PC-9 (cell line): ENCODE results near the gene ENDOG. TPM values are rescaled to one million over a fixed set of nuclear protein-coding genes. Genes with fewer than 3 reads are reported as not detected.

Source experiments
- BruUV-seq: library from RNA; stranded (reverse); fragments of 400-500 nt; replicated peaks from 2 replicates; lab custom pipeline; 2021; lab: Mats Ljungman, UMichigan
- CTCF ChIA-PET: fragments of 300-600 bp; sonication (Branson Sonifier 250); formaldehyde crosslinking; loops from one replicate; lab custom pipeline; 2022; ENCODE audit warnings: antibody characterized with exemption; lab: Charles Lee
- POLR2A ChIA-PET: fragments of 300-600 bp; sonication (Branson Sonifier 250); formaldehyde crosslinking; loops from one replicate; lab custom pipeline; 2022; ENCODE audit warnings: antibody characterized with exemption; ENCODE audit not compliant: unreplicated experiment; lab: Charles Lee
- DNase-seq, 2 experiments: peaks; one replicate each; pipeline versions ENCODE4 v3.0.0 to v3.0.0-alpha.2; 2015 to 2022; ENCODE audit warnings: mixed read lengths in 1 of 2
- H2AFZ ChIP-seq: fragments of 200-600 bp; sonication (generic); 2 replicates; pipeline ENCODE4 v1.8.1; 2017; ENCODE audit warnings: antibody characterized with exemption
- H3F3A ChIP-seq: fragments of 200-600 bp; sonication (generic); 2 replicates; pipeline ENCODE4 v1.8.1; 2017; ENCODE audit warnings: antibody characterized with exemption, mild to moderate bottlenecking, low read depth; ENCODE audit not compliant: insufficient read depth
- H3K27ac ChIP-seq: fragments of 200-600 bp; sonication (generic); 2 replicates; pipeline ENCODE4 v1.6.1; 2016; ENCODE audit warnings: mixed run types
- H3K27me3 ChIP-seq: fragments of 200-600 bp; sonication (generic); 2 replicates; pipeline ENCODE4 v1.6.1; 2016; ENCODE audit warnings: low read depth, mixed run types; ENCODE audit not compliant: insufficient read depth
- H3K36me3 ChIP-seq: fragments of 200-600 bp; sonication (generic); 2 replicates; pipeline ENCODE4 v1.6.1; 2016; ENCODE audit warnings: low read depth, mixed run types
- H3K4me1 ChIP-seq: fragments of 200-600 bp; sonication (generic); replicated peaks from 2 replicates; pipeline ENCODE4 v1.6.1; 2016; ENCODE audit warnings: mixed run types; ENCODE audit not compliant: insufficient read depth
- H3K4me2 ChIP-seq: fragments of 200-600 bp; sonication (generic); 2 replicates; pipeline ENCODE4 v1.6.1; 2017; ENCODE audit warnings: mixed run types
- H3K4me3 ChIP-seq: fragments of 200-600 bp; sonication (generic); 2 replicates; pipeline ENCODE4 v1.6.1; 2016; ENCODE audit warnings: mixed run types
- H3K79me2 ChIP-seq: fragments of 200-600 bp; sonication (generic); 2 replicates; pipeline ENCODE4 v1.6.1; 2017; ENCODE audit warnings: low read depth, mixed run types
- H3K9me2 ChIP-seq: fragments of 200-600 bp; sonication (generic); 2 replicates; pipeline ENCODE4 v1.8.1; 2017; ENCODE audit warnings: mild to moderate bottlenecking; ENCODE audit not compliant: insufficient read depth
- H3K9me3 ChIP-seq: fragments of 200-600 bp; sonication (generic); 2 replicates; pipeline ENCODE4 v1.8.1; 2016; ENCODE audit warnings: low read depth; ENCODE audit not compliant: insufficient read depth
- H4K20me1 ChIP-seq: fragments of 200-600 bp; sonication (generic); 2 replicates; pipeline ENCODE4 v1.8.1; 2017; ENCODE audit not compliant: insufficient read depth
- EZH2 ChIP-seq: fragments of 200-600 bp; sonication (generic); IDR thresholded peaks from 2 replicates; pipeline ENCODE4 v1.8.0; 2017; ENCODE audit warnings: antibody characterized with exemption, low read depth
- intact Hi-C: fragments of 100-400 bp; cut with micrococcal nuclease; formaldehyde crosslinking; loops from one replicate; pipeline ENCODE4 v1.10.0; 2022; ENCODE audit not compliant: unreplicated experiment
- total RNA-seq: library from RNA; stranded (reverse); gene quantifications from 2 replicates; pipeline ENCODE4 v1.2.3, GENCODE V29; 2021
- TF ChIP-seq, protein P1 (sequence below): fragments of 200-600 bp; sonication (generic); conservative IDR thresholded peaks from 2 replicates; pipeline ENCODE4 v1.6.1; 2017; ENCODE audit warnings: mixed run types, antibody characterized with exemption, mild to moderate bottlenecking, moderate library complexity

Gene ENDOG
- total RNA-seq, 1 experiment from 2014 or later = 28.6 TPM

DNA sequence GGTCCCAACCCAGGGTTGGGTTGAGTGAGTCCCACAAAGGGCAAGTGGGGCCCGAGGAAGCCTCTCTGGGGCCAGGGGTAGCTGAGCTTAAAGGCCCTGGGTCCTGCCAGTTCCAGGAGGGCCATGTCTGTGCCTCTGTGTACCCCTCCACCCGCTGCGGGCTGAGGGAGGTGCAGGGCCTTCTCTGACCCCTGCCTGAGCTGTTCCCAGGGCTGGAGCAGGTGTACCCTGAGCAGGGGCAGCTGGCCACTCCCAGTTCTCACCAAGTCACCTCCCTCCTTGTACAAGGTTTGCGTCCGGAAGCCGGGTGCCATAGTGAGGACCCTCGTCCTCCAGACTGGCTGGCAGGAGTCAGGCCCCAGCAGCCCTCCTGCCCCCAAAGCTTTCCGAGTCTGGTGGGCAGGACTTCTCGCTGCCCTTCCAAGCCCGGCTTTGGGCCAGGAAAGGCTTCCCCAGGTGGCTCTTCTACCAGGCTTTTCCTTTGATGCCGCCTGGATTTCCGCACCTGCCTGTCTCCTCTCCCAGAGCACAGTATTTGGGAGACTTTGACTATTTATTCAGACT is 9.2 kb upstream of the ENDOG start:
- Histone ChIP-seq H3K4me1 (no peaks in the 10 kb centered on the region), H3K4me2 (no peak overlapping the region), H3K4me3 (no peak overlapping the region), H3K9me3 (no peaks in the 10 kb centered on the region), H3K36me3 (peaks cover 9% of the 10 kb centered on the region; the same call in 1 of the 2 replicates), H3F3A (0 out of 2 replicates have a peak, but pooled peaks cover 6% of the 10 kb centered on the region), H2AFZ (no peak overlapping the region), H3K27me3 (no peaks in the 10 kb centered on the region), H3K79me2 (no peaks in the 10 kb centered on the region), H3K27ac (no peak overlapping the region), H3K9me2 (no peaks in the 10 kb centered on the region), H4K20me1 (no peaks in the 10 kb centered on the region)
- no peak for DNase-seq
- no TSS peak for BruUV-seq
- ChIA-PET POLR2A (no interaction called here), CTCF (no interaction called here)
- TF ChIP-seq, protein P1, sequence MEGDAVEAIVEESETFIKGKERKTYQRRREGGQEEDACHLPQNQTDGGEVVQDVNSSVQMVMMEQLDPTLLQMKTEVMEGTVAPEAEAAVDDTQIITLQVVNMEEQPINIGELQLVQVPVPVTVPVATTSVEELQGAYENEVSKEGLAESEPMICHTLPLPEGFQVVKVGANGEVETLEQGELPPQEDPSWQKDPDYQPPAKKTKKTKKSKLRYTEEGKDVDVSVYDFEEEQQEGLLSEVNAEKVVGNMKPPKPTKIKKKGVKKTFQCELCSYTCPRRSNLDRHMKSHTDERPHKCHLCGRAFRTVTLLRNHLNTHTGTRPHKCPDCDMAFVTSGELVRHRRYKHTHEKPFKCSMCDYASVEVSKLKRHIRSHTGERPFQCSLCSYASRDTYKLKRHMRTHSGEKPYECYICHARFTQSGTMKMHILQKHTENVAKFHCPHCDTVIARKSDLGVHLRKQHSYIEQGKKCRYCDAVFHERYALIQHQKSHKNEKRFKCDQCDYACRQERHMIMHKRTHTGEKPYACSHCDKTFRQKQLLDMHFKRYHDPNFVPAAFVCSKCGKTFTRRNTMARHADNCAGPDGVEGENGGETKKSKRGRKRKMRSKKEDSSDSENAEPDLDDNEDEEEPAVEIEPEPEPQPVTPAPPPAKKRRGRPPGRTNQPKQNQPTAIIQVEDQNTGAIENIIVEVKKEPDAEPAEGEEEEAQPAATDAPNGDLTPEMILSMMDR = no peak
- TF ChIP-seq EZH2 = no peak
- intact Hi-C loops = no loop called here

GRCh38 chr9:128809831-128810230 is 8.5 kb upstream of the ENDOG start:
- ChIA-PET CTCF (no interaction called here), POLR2A (interaction anchor here (0.5 kb wide), 1 partner anchor 102 kb away, joined by 3 read pairs; no protein-coding TSS in a partner anchor)
- Histone ChIP-seq H3K4me1 (no peaks in the 10 kb centered on the region), H3K36me3 (peaks cover 7% of the 10 kb centered on the region; the same call in 1 of the 2 replicates), H3K9me2 (no peaks in the 10 kb centered on the region), H3K27ac (no peak overlapping the region), H3F3A (peaks cover 10% of the 10 kb centered on the region; the same call in 1 of the 2 replicates), H3K4me2 (no peak overlapping the region), H3K9me3 (no peaks in the 10 kb centered on the region), H2AFZ (no peak overlapping the region), H4K20me1 (no peaks in the 10 kb centered on the region), H3K4me3 (no peak overlapping the region), H3K27me3 (no peaks in the 10 kb centered on the region), H3K79me2 (no peaks in the 10 kb centered on the region)
- BruUV-seq = no TSS peak
- intact Hi-C loops = loop anchor here (10.0 kb wide), 1 partner anchor 85 kb away; the partner anchor contains the start of gene ZDHHC12
- TF ChIP-seq, protein P1 = no peak
- TF ChIP-seq EZH2 = no peak
- DNase-seq = no peak

- no peaks in the 10 kb centered on the region for H3K9me3 ChIP-seq
- H3K4me3 ChIP-seq = no peak overlapping the region
- no peaks in the 10 kb centered on the region for H3K4me1 ChIP-seq
- H3F3A ChIP-seq = peaks cover 10% of the 10 kb centered on the region; the same call in 1 of the 2 replicates
- no peaks in the 10 kb centered on the region for H3K36me3 ChIP-seq
- ChIA-PET CTCF (no interaction called here), POLR2A (no interaction called here)
- no peak overlapping the region for H2AFZ ChIP-seq
- TF ChIP-seq EZH2 = no peak
- TF ChIP-seq, protein P1 = no peak
- H3K79me2 ChIP-seq = no peaks in the 10 kb centered on the region
- no peak overlapping the region for H3K27ac ChIP-seq
- H3K27me3 ChIP-seq = no peaks in the 10 kb centered on the region
- intact Hi-C loops = loop anchor here (10.0 kb wide), 1 partner anchor 86 kb away; the partner anchor contains the start of gene ZDHHC12
- no TSS peak for BruUV-seq
- no peaks in the 10 kb centered on the region for H4K20me1 ChIP-seq
- H3K4me2 ChIP-seq = no peak overlapping the region
- no peak for DNase-seq
- H3K9me2 ChIP-seq = no peaks in the 10 kb centered on the region
Observed at GRCh38 chr9:128810873-128811272, 7.4 kb upstream of the ENDOG start.
